ENCODE data around the gene SHD. TPM values are rescaled to one million over a fixed set of nuclear protein-coding genes. Genes with fewer than 3 reads are reported as not detected.

Gene SHD
- total and polyA plus RNA-seq, 9 of the 15 experiments (the other 6 are each of a cell fraction or from before 2014, with no cell fraction given) = 0.05 to 0.62 (median 0.15) TPM; not detected in 5

- no peak for TF ChIP-seq CREB5 (CRISPR knock-in tag; IDR thresholded peaks at IDR 0.05)
- peak; percentile 100 for TF ChIP-seq ZNF24 (IDR thresholded peaks at IDR 0.05)
- TF ChIP-seq YY1 (IDR thresholded peaks at IDR 0.05; ENCODE audit: borderline replicate concordance in 1 of 3, control insufficient read depth in 1 of 3, extremely low read depth in 1 of 3, insufficient read depth in 3 of 3, insufficient read length in 1 of 3, insufficient replicate concordance in 2 of 3, low read depth in 1 of 3, low read length in 2 of 3) = peak in 1 of 3 experiments; percentile 18
- TF ChIP-seq SETDB1 (IDR thresholded peaks at IDR 0.05; ENCODE audit: low read length) = no peak
These were observed 46.3 kb upstream of the SHD start (continued) for GRCh38 chr19:4232614-4233281.

GRCh38 chr19:4233282-4233853 is 45.7 kb upstream of the SHD start:
- DNase-seq (ENCODE audit: extremely low read depth in 1 of 4, low spot score in 3 of 4) = peak; percentile 65 to 82 (median 76)
- no peaks in the 10 kb centered on the region for H3K36me3 ChIP-seq (ENCODE audit: control insufficient read depth, insufficient read depth, low read length)
- H3K9me3 ChIP-seq (replicated peaks; ENCODE audit: control insufficient read depth, insufficient read depth, low read depth, low read length) = no peaks in the 10 kb centered on the region
- no peaks in the 10 kb centered on the region for H3K79me2 ChIP-seq (ENCODE audit: control insufficient read depth, insufficient read depth, low read length)
- peaks cover 12 to 27% of the 10 kb centered on the region in 2 experiments; a peak in 3 of 5 replicates for H3K27me3 ChIP-seq (ENCODE audit: control insufficient read depth in 2 of 2, insufficient read depth in 2 of 2, low read length in 2 of 2)
- FAIRE-seq = peak; percentile 56
- peak; percentile 86 for ATAC-seq
- intact Hi-C loops (cut with micrococcal nuclease) (no loop called here), in situ Hi-C loops (cut with MboI) (no loop called here)
- no peaks in the 10 kb centered on the region for H3K9me1 ChIP-seq (ENCODE audit: control insufficient read depth, insufficient read depth, low read length)
- no peak overlapping the region for H3K27ac ChIP-seq (ENCODE audit: extremely low read depth, low read depth, low read length)
- no TSS peak for BruUV-seq (replicated peaks)
- CTCF ChIA-PET (ENCODE audit: low intra/inter-chr PET ratio) = interaction anchor here (0.6 to 0.7 kb wide), 3 partner anchors 71 to 274 kb away, joined by 3 read pairs; no protein-coding TSS in a partner anchor
- H3K4me1 ChIP-seq (replicated peaks in 1 of 2; ENCODE audit: control insufficient read depth in 2 of 2, insufficient read depth in 2 of 2, low read length in 2 of 2) = peaks cover 5 to 32% of the 10 kb centered on the region in 2 experiments; a peak in 4 of 5 replicates
- peak overlapping the region; percentile 75 for H2AFZ ChIP-seq (ENCODE audit: low read depth, low read length)
- H4K20me1 ChIP-seq (replicated peaks; ENCODE audit: control insufficient read depth, insufficient read depth, low read length) = 0 out of 2 replicates have a peak, but pooled peaks cover 5% of the 10 kb centered on the region
- 2% methylated on average over 10 of the region's 11 CpGs for WGBS (ENCODE audit: insufficient coverage, low coverage, missing lambda C conversion rate)
- peak overlapping the region; percentile 44; the same call in 1 of the 2 replicates for H3K4me2 ChIP-seq (ENCODE audit: insufficient read depth, low read length)
- 0 out of 2 replicates have a peak overlapping the region, but pooled peaks have one; percentile 1 for H3K4me3 ChIP-seq
- H3K9ac ChIP-seq (ENCODE audit: insufficient read depth in 1 of 2, low read depth in 2 of 2, low read length in 2 of 2) = peak overlapping the region in 1 of 2 experiments; percentile 83; a peak in 2 of 4 replicates
- POLR2A ChIA-PET = interaction anchor here (0.7 to 3.0 kb wide), 3 partner anchors 13 to 798 kb away, joined by 3 to 13 read pairs (median 8); partner anchors contain the start of gene YJU2
- no peak for TF ChIP-seq THRAP3 (IDR thresholded peaks at IDR 0.05; ENCODE audit: borderline replicate concordance)
- TF ChIP-seq XRCC3 (IDR thresholded peaks at IDR 0.05) = no peak
- TF ChIP-seq NR3C1 (CRISPR knock-in tag; IDR thresholded peaks at IDR 0.05) = no peak
- no peak for TF ChIP-seq NFE2 (IDR thresholded peaks at IDR 0.05; ENCODE audit: low read depth)
- no peak for TF ChIP-seq EHMT2 (IDR thresholded peaks at IDR 0.05)
- TF ChIP-seq FOXA3 (CRISPR knock-in tag; conservative IDR thresholded peaks at IDR 0.05 in 1 of 2, IDR thresholded peaks at IDR 0.05 in 1 of 2) = no peak
- no peak for TF ChIP-seq SRF (CRISPR knock-in tag; IDR thresholded peaks at IDR 0.05)
- no peak for TF ChIP-seq NR2F6 (CRISPR knock-in tag; IDR thresholded peaks at IDR 0.05)
- TF ChIP-seq CBX5 (IDR thresholded peaks at IDR 0.05; ENCODE audit: borderline replicate concordance, low read depth) = no peak
- TF ChIP-seq BMI1 (IDR thresholded peaks at IDR 0.05; ENCODE audit: low read length) = no peak
- TF ChIP-seq ZNF586 (CRISPR knock-in tag; conservative IDR thresholded peaks at IDR 0.05) = no peak
- TF ChIP-seq CREM (IDR thresholded peaks at IDR 0.05; ENCODE audit: low read depth) = 0 out of 2 replicates have a peak, but pooled peaks have one; percentile 32
- no peak for TF ChIP-seq SRSF3 (IDR thresholded peaks at IDR 0.05; ENCODE audit: insufficient read depth, low read length)
- TF ChIP-seq HMBOX1 (IDR thresholded peaks at IDR 0.05) = no peak
- no peak for TF ChIP-seq RBFOX2 (IDR thresholded peaks at IDR 0.05; ENCODE audit: low read depth, low read length)
